ENCODE results near the gene USP51. TPM values are rescaled to one million over a fixed set of nuclear protein-coding genes. Genes with fewer than 3 reads are reported as not detected.

Gene USP51
- total RNA-seq, 1 experiment from 2014 or later, result 7.2 TPM

Small RNAs within 50 kb of the gene (small RNA-seq; reads per million reads assigned to genes)
- gene MIR4536-2, result 0 reads per million in 2 experiments

Other genes starting within 250 kb of the USP51 start
- not detected in 2 replicates for gene PAGE3, start 224.9 kb downstream of the USP51 start, total RNA-seq (2014; rRNA removed; shearing (Covaris generic))
- gene MAGEH1, start 37.7 kb downstream of the USP51 start, total RNA-seq (2014; rRNA removed; shearing (Covaris generic)), result 25.2 and 31.2 TPM in 2 replicates
- gene FOXR2, start 133.6 kb upstream of the USP51 start, total RNA-seq (2014; rRNA removed; shearing (Covaris generic)), result not detected in 2 replicates
- gene RRAGB, start 227.9 kb upstream of the USP51 start, total RNA-seq (2014; rRNA removed; shearing (Covaris generic)), result 9.9 TPM in 2 replicates